ENCODE results near the gene C6orf89. TPM values are rescaled to one million over a fixed set of nuclear protein-coding genes. Genes with fewer than 3 reads are reported as not detected.

Gene C6orf89
- total and polyA plus RNA-seq, 2 experiments from 2014 or later = 73.8 to 84.0 TPM

DNA sequence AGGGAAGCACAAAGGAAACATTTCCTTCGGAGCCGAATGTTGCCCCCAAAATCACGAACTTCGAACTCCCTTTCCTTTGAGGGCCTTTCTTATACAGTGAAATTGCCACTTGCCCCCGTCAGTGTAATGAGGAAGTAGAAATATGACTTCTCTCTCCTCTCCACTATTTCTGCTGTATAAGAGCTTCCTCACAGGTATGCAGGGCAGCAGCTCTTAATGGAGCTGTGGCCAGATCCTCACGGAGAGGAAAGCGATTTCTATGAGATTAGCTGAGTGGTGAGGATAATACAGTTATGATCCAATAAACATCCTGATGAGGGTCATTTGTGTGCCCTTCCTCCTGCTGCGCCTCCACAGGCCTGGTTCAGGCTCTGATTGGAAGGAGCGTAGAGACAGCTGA, 35.7 kb upstream of the C6orf89 start:
- no peak for DNase-seq
- in situ Hi-C loops (cut with MboI) = no loop called here
- H3K9me3 ChIP-seq (ENCODE audit: low read depth) = no peaks in the 10 kb centered on the region
- H3K79me2 ChIP-seq (ENCODE audit: insufficient read depth) = no peaks in the 10 kb centered on the region
- no peak overlapping the region for H3K27ac ChIP-seq
- H3K27me3 ChIP-seq (replicated peaks; ENCODE audit: insufficient read depth) = no peaks in the 10 kb centered on the region
- no peak overlapping the region for H3K4me2 ChIP-seq (ENCODE audit: unreplicated experiment)
- H3K9ac ChIP-seq = no peak overlapping the region
- peaks cover 14% of the 10 kb centered on the region for H3K4me1 ChIP-seq (ENCODE audit: insufficient read depth)
- 95 to 97% methylated on average over 9 of the region's 9 CpGs for whole genome bisulfite sequencing, 2 experiments (ENCODE audit: low coverage in 1 of 2, low lambda C conversion rate in 2 of 2, missing lambda C conversion rate in 2 of 2)
- H3K4me3 ChIP-seq = no peak overlapping the region
- no peaks in the 10 kb centered on the region for H3K36me3 ChIP-seq (ENCODE audit: low read depth)
- no peak overlapping the region for H2AFZ ChIP-seq
- H3K9me2 ChIP-seq (ENCODE audit: insufficient read depth) = no peaks in the 10 kb centered on the region
- TF ChIP-seq EZH2 (IDR thresholded peaks at IDR 0.05; ENCODE audit: insufficient read depth, poor library complexity, severe bottlenecking) (no peak), EZH2phosphoT487 (IDR thresholded peaks at IDR 0.05; ENCODE audit: insufficient read depth, low read depth) (no peak)
- no peaks in the 10 kb centered on the region for H4K20me1 ChIP-seq (ENCODE audit: insufficient read depth)
- peaks cover 27% of the 10 kb centered on the region for H3F3A ChIP-seq (ENCODE audit: insufficient read depth)

DNA sequence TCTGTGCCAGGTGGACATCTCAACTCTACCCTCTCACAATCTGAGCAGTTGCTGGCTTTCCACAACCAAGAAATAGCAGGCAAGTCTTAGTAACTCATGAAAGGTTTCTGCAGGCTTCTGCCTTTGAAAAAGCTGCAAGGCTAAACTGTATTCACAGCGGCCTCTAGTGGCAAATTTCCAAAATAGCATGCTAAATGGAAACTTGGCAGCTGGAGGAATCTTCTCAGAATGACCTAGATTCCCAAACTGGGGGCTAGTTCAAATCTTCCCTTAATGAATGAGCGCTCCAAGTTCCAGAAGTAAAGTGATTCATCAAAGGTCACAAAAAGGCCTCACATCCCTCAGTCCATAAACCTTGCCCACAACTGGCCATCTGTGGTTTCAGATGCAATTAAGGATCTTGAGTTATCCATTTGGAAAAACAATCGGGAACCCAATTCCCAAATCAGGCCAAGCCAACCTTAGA, 34.6 kb upstream of the C6orf89 start:
- TF ChIP-seq EZH2 (IDR thresholded peaks at IDR 0.05; ENCODE audit: insufficient read depth, poor library complexity, severe bottlenecking) = no peak
- TF ChIP-seq EZH2phosphoT487 (IDR thresholded peaks at IDR 0.05; ENCODE audit: insufficient read depth, low read depth) = no peak
- Histone ChIP-seq H3K79me2 (ENCODE audit: insufficient read depth) (no peaks in the 10 kb centered on the region), H3K9me2 (ENCODE audit: insufficient read depth) (no peaks in the 10 kb centered on the region), H3K4me1 (ENCODE audit: insufficient read depth) (peaks cover 14% of the 10 kb centered on the region), H3K4me2 (ENCODE audit: unreplicated experiment) (no peak overlapping the region), H3K9ac (no peak overlapping the region), H3K36me3 (ENCODE audit: low read depth) (no peaks in the 10 kb centered on the region), H3K9me3 (ENCODE audit: low read depth) (no peaks in the 10 kb centered on the region), H2AFZ (no peak overlapping the region), H4K20me1 (ENCODE audit: insufficient read depth) (no peaks in the 10 kb centered on the region), H3K27me3 (replicated peaks; ENCODE audit: insufficient read depth) (no peaks in the 10 kb centered on the region), H3K4me3 (no peak overlapping the region), H3K27ac (no peak overlapping the region), H3F3A (ENCODE audit: insufficient read depth) (peaks cover 27% of the 10 kb centered on the region)
- in situ Hi-C loops (cut with MboI) = no loop called here
- peak; percentile 76 for DNase-seq
- WGBS, 2 experiments (ENCODE audit: low coverage in 1 of 2, low lambda C conversion rate in 2 of 2, missing lambda C conversion rate in 2 of 2) = 30 to 31% methylated on average over 3 of the region's 3 CpGs

DNA sequence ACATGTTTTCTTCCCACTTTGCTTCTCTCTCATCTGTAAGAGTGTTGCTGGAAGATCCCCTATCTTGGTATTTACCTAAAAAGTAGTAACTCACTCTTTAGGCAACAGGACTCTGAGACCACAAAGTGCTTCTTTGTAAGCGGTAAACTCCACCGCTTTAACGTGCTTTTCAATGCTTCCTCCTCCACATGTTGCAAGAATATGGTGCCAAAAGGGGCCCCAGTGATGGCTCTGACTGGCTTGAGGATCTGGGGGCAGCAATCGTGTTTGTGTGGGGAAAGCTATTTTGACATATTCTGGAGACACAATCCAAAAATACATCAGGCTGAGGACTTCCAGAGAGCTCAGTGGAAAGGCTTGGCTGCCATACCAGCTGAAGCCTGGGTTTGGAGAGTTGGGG, 34.1 kb upstream of the C6orf89 start:
- Histone ChIP-seq H3K9ac (no peak overlapping the region), H3F3A (ENCODE audit: insufficient read depth) (peaks cover 27% of the 10 kb centered on the region), H3K9me3 (ENCODE audit: low read depth) (no peaks in the 10 kb centered on the region), H3K4me1 (ENCODE audit: insufficient read depth) (peaks cover 14% of the 10 kb centered on the region), H3K27ac (no peak overlapping the region), H3K9me2 (ENCODE audit: insufficient read depth) (no peaks in the 10 kb centered on the region), H3K27me3 (replicated peaks; ENCODE audit: insufficient read depth) (no peaks in the 10 kb centered on the region), H3K36me3 (ENCODE audit: low read depth) (no peaks in the 10 kb centered on the region), H4K20me1 (ENCODE audit: insufficient read depth) (no peaks in the 10 kb centered on the region), H3K4me3 (no peak overlapping the region), H2AFZ (no peak overlapping the region), H3K79me2 (ENCODE audit: insufficient read depth) (no peaks in the 10 kb centered on the region), H3K4me2 (ENCODE audit: unreplicated experiment) (no peak overlapping the region)
- 86 to 92% methylated on average over 4 of the region's 4 CpGs for WGBS, 2 experiments (ENCODE audit: low coverage in 1 of 2, low lambda C conversion rate in 2 of 2, missing lambda C conversion rate in 2 of 2)
- no peak for DNase-seq
- in situ Hi-C loops (cut with MboI) = no loop called here
- TF ChIP-seq EZH2phosphoT487 (IDR thresholded peaks at IDR 0.05; ENCODE audit: insufficient read depth, low read depth) (no peak), EZH2 (IDR thresholded peaks at IDR 0.05; ENCODE audit: insufficient read depth, poor library complexity, severe bottlenecking) (no peak)

DNA sequence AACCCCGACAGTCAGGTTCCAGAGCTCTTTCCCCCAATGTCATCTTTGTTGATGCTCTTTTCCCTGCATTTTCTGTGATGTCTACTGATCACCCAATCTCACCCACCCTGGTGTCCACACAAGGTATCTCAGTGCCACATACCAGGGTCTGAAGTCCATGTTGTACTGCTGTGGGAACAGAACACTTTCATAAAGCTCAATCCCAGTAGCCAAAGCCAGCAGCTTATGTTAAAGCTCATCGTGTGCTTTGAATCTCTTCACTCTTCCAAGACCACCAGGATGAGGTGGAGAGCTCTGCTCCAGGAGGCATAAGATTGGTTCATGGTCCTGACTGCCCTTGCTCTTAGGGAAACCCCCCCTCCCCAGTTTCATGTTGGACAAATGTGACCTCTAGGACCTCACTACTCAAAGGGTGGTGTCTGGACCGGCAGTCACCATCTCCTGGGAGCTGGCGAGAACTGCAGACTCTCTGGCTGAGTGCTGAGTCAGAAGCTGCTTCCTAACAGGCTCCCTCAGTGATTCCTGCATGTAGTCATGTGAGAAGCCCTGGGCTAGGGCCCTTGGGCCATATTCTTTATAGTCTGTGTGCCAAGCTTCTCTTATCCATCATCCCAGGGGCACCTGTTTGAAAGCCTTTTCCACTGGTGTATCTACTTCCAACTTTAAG, 33.1 kb upstream of the C6orf89 start:
- Histone ChIP-seq H3K4me3 (no peak overlapping the region), H3K79me2 (ENCODE audit: insufficient read depth) (0 out of 2 replicates have a peak, but pooled peaks cover 8% of the 10 kb centered on the region), H3K4me1 (ENCODE audit: insufficient read depth) (peaks cover 14% of the 10 kb centered on the region), H3K9ac (peak overlapping the region; percentile 55; the same call in 1 of the 2 replicates), H2AFZ (no peak overlapping the region), H3K27ac (peak overlapping the region; percentile 85), H3K27me3 (replicated peaks; ENCODE audit: insufficient read depth) (no peaks in the 10 kb centered on the region), H3F3A (ENCODE audit: insufficient read depth) (peaks cover 27% of the 10 kb centered on the region), H4K20me1 (ENCODE audit: insufficient read depth) (no peaks in the 10 kb centered on the region), H3K9me3 (ENCODE audit: low read depth) (no peaks in the 10 kb centered on the region), H3K36me3 (ENCODE audit: low read depth) (no peaks in the 10 kb centered on the region), H3K9me2 (ENCODE audit: insufficient read depth) (no peaks in the 10 kb centered on the region), H3K4me2 (ENCODE audit: unreplicated experiment) (no peak overlapping the region)
- in situ Hi-C loops (cut with MboI) = no loop called here
- peak; percentile 92 for DNase-seq
- no peak for TF ChIP-seq EZH2 (IDR thresholded peaks at IDR 0.05; ENCODE audit: insufficient read depth, poor library complexity, severe bottlenecking)
- no peak for TF ChIP-seq EZH2phosphoT487 (IDR thresholded peaks at IDR 0.05; ENCODE audit: insufficient read depth, low read depth)
- WGBS, 2 experiments (ENCODE audit: low coverage in 1 of 2, low lambda C conversion rate in 2 of 2, missing lambda C conversion rate in 2 of 2) = 41 to 43% methylated on average over 4 of the region's 4 CpGs
